ENCODE measurements around the gene WDFY1.
A peak's percentile ranks its signal among the peaks of the same experiment; 100 is the strongest.

WDFY1 gene, protein sequence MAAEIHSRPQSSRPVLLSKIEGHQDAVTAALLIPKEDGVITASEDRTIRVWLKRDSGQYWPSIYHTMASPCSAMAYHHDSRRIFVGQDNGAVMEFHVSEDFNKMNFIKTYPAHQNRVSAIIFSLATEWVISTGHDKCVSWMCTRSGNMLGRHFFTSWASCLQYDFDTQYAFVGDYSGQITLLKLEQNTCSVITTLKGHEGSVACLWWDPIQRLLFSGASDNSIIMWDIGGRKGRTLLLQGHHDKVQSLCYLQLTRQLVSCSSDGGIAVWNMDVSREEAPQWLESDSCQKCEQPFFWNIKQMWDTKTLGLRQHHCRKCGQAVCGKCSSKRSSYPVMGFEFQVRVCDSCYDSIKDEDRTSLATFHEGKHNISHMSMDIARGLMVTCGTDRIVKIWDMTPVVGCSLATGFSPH

GRCh38 chr2:223944703-223945531, at the start of gene WDFY1:
Gene WDFY1 (minus strand): TSS chr2:223945335. CDS start chr2:223945284, 51 bp downstream.
- peak; percentile 52 to 64 (median 63) for DNase-seq (ENCODE audit: low read depth in 2 of 3, low spot score in 2 of 3)

DNA sequence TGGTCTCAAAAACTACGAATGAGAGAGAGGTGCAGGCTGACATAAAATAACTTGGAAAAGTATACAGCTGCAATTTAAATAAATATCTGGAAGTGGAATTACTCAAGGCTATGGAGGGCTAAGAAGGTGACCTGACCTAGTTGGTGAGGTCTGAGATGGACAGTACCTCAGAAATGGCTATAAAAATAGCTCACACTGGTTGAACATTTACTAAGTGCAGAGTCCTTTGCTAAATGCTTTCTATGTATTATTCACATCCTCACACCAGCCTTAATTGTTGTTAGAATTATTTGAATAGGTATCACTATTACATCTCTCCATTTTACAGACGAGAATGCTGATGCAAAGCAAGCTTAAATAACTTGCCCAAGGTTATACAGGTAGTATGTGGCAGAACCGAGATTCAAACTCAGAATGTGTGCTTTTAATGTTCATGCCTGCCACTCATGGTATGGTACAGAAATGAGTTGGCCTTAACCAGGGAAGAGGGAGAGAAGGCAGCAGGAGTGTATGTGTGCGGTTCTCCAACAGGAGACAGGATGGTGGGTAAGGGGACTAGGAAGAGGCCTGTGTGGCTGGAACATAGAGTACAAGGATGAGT, 49.5 kb upstream of the WDFY1 start:
- DNase-seq (ENCODE audit: low read depth in 2 of 3, low spot score in 2 of 3), result no peak

DNA sequence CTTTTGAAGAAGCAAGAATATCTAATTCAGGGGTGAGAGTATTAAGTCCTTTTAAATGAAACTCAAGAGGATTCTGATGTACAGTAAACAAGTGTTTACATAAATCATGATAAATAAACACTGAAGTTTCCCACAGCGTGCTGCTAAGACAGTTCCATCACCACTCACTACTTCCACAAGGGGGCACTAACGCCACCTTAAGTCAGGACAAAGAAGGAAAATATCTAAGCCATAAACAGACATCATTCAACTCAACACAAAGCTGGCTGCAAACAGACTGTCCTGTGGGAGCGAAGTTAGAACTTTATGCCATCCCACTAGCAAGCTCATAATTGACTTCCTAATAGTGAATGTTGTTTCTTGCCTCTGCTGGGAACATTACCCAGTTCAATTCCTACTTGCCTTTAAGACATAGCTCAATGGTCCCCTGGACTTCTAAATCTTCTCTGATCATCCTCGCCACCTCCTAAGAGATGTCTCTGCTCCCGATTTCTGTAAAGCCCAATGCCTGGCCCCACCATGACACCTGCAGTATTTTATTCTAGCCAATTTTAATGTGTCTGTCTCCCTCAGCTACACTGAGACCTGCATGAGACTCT, 48.6 kb upstream of the WDFY1 start:
- DNase-seq (ENCODE audit: low read depth in 2 of 3, low spot score in 2 of 3), result peak in 2 of 3 experiments; percentile 14 to 15

GRCh38 chr2:223991611-223992010, 46.5 kb upstream of the WDFY1 start:
- no peak for DNase-seq (ENCODE audit: low read depth in 2 of 3, low spot score in 2 of 3)

DNA sequence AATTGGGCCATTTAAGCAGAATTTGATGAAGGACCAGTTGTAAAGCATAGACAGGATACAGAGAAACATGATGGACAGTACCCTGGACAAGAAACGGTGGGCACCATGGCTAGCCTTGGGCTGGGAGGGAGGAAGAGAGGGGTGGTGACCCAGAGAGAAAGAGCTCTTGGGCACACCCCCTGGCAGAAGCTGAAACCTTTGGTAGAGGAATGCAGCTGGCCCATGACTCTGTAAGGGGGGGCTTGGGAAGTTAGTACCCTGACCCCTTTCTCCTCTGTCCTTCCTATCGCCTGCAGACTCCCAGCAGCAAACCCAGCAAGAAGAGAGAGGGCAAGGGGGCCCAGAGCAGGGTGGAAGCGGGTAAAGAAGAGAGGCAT, 44.7 kb upstream of the WDFY1 start:
- DNase-seq (ENCODE audit: low read depth in 2 of 3, low spot score in 2 of 3), result no peak

- no peak for DNase-seq (ENCODE audit: low read depth in 2 of 3, low spot score in 2 of 3)
Observed at GRCh38 chr2:223989206-223989855, 44.2 kb upstream of the WDFY1 start.

- no peak for DNase-seq (ENCODE audit: low read depth in 2 of 3, low spot score in 2 of 3)
Observed at GRCh38 chr2:223981241-223981640, 36.1 kb upstream of the WDFY1 start.

DNA sequence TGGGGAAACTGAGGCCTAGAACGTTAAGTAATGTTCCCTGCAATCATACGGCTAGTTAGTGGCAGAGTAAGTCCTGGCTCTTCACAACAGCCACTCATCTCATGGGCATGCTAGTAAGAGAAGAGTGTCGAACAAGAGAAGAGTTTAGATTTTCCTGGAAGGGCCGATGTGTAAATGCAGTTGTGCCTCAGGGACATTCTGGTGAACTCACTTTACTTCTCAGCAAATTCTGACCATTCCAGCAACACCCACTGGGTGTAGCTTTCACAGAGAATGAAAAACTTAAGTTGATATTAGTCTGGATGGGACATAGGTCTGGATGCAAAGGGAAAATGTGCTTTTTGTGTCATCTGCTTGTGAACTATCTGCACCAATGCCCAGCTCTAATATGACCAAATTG, 35.7 kb upstream of the WDFY1 start:
- no peak for DNase-seq (ENCODE audit: low read depth in 2 of 3, low spot score in 2 of 3)

DNA sequence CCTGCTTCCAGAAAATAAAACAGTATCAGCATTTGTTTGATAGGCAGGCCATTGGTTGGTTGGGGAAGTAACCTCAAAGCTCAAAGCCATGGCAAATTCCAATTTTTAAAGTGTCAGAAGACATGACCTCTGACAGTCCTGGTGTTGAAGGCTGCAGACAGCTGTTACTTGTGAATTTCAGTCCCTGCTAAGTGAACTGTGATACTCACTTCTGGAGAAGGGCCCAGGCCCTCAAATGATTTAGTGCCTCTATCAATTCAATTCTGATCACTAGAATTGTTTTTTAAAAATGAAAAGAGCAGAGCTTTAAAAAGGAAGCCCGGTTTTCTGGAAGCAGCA, 35.2 kb upstream of the WDFY1 start:
- no peak for DNase-seq (ENCODE audit: low read depth in 2 of 3, low spot score in 2 of 3)

GRCh38 chr2:223979730-223980396, 34.7 kb upstream of the WDFY1 start:
- DNase-seq (ENCODE audit: low read depth in 2 of 3, low spot score in 2 of 3), result no peak

GRCh38 chr2:223978451-223978850, 33.3 kb upstream of the WDFY1 start:
- DNase-seq (ENCODE audit: low read depth in 2 of 3, low spot score in 2 of 3), result no peak

- DNase-seq (ENCODE audit: low read depth in 2 of 3, low spot score in 2 of 3), result no peak
Observed at GRCh38 chr2:223976635-223977226, 31.6 kb upstream of the WDFY1 start.

- no peak for DNase-seq (ENCODE audit: low read depth in 2 of 3, low spot score in 2 of 3)
Observed at GRCh38 chr2:223973606-223974005, 28.5 kb upstream of the WDFY1 start.

DNA sequence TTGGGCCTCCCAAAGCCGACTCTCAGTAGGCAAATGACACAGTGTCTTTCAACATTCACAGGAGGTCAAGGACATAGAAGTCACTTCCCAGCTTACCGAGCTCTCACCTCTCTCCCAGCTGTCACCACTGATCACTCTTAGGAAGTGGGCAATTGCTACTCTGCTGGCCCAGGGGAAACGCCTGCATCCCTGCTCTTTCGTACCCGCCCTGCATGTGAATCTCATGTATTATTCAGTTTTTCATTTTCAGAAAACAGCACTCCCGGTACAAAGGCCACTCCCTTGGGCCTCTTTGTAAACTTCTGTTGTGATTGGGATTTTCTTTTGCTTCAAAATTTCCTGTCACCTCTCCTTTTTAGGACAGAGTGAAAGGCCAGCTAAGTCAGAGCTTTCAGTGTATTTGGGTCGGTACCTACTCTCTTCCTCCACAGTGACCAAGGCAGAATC, 27.5 kb upstream of the WDFY1 start:
- DNase-seq (ENCODE audit: low read depth in 2 of 3, low spot score in 2 of 3), result no peak

GRCh38 chr2:223971731-223972130, 26.6 kb upstream of the WDFY1 start:
- DNase-seq (ENCODE audit: low read depth in 2 of 3, low spot score in 2 of 3), result no peak

- DNase-seq (ENCODE audit: low read depth in 2 of 3, low spot score in 2 of 3), result peak in 1 of 3 experiments; percentile 45
Observed at GRCh38 chr2:223970343-223971128, 25.4 kb upstream of the WDFY1 start.

DNA sequence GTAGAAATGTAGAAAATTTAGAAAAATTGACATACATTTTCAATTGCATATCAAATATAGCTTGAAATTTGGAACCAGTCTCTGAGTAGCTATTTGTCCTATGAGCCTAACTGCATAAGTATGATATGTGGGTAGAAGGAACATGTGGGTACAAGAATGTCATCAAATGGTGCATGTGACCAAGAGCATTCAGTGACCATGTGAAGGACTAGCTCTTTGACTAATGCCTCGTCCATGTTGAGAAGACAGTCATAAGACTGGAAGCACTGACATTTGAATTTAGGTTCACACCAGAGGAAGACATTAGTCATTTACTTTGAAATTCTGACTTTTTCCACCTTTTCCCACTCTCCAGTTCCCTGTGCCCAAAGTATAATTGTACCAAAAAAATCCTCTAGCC, 24.7 kb upstream of the WDFY1 start:
- DNase-seq (ENCODE audit: low read depth in 2 of 3, low spot score in 2 of 3), result no peak

- no peak for DNase-seq (ENCODE audit: low read depth in 2 of 3, low spot score in 2 of 3)
Observed at GRCh38 chr2:223969315-223969714, 24.2 kb upstream of the WDFY1 start.

DNA sequence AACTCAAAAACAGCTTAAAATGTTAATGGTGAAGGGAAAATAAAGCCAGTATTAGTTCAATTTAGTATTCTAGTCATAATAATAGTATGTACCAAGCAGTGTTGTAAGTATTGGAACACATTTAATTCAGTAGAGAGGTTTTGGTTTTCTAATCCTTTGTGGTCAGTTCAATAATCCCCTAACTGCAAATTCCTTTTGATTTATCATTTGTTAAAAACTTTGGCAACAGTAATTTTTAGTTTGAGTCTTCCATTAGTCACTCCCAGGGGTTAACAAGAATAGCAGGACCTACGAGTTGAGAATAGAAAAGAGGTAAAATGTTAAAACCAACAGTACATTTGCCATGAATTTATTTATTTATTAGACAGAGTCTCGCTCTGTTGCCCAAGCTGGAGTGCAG, 22.8 kb upstream of the WDFY1 start:
- DNase-seq (ENCODE audit: low read depth in 2 of 3, low spot score in 2 of 3), result no peak

All from activated CD8-positive, alpha-beta memory T cell treated with anti-CD3 and anti-CD28 coated beads for 48 hours (primary cell).